Activated B cell treated with CpG ODN at 0.5 μM for 24 hours (primary cell): ENCODE measurements around the gene TFAP2A. TPM values are rescaled to one million over a fixed set of nuclear protein-coding genes. Genes with fewer than 3 reads are reported as not detected.

Experiments
- ATAC-seq: fragments of 200-7000 bp; cut with Tn5 transposase; one replicate; pipeline ENCODE4 v1.10.0; 2021; ENCODE audit warnings: low read depth, mild to moderate bottlenecking, moderate library complexity
- CTCF ChIA-PET: fragments of 350-600 bp; sonication (Branson Sonifier 250); formaldehyde crosslinking; loops from one replicate; lab custom pipeline; 2021; ENCODE audit warnings: antibody characterized with exemption; lab: Charles Lee
- POLR2A ChIA-PET: fragments of 350-600 bp; sonication (Branson Sonifier 250); formaldehyde crosslinking; loops from one replicate; lab custom pipeline; 2021; ENCODE audit warnings: antibody characterized with exemption; lab: Charles Lee
- DNase-seq: peaks from one replicate; pipeline ENCODE4 v3.0.0; 2022
- H3K27ac Mint-ChIP-seq: one replicate; pipeline ENCODE4 v1.8.0; 2020; ENCODE audit warnings: mixed read lengths
- H3K27me3 Mint-ChIP-seq: one replicate; pipeline ENCODE4 v1.8.0; 2021; ENCODE audit warnings: mixed read lengths
- H3K36me3 Mint-ChIP-seq: one replicate; pipeline ENCODE4 v1.8.0; 2021; ENCODE audit warnings: low read depth, mixed read lengths
- H3K4me1 Mint-ChIP-seq: one replicate; pipeline ENCODE4 v1.8.0; 2021; ENCODE audit warnings: mixed read lengths
- H3K4me3 Mint-ChIP-seq: one replicate; pipeline ENCODE4 v1.8.0; 2020; ENCODE audit warnings: mild to moderate bottlenecking, mixed read lengths
- H3K9me3 Mint-ChIP-seq: one replicate; pipeline ENCODE4 v1.8.0; 2020; ENCODE audit warnings: mixed read lengths
- intact Hi-C: fragments of 100-400 bp; cut with micrococcal nuclease; formaldehyde crosslinking; loops from one replicate; pipeline ENCODE4 v1.15.1; 2024
- total RNA-seq: library from RNA; stranded (reverse); gene quantifications from 2 replicates; pipeline ENCODE4 v1.2.3, GENCODE V29; 2022
- TF ChIP-seq, protein P1 (sequence below): fragments of 200-600 bp; IDR thresholded peaks from one replicate; pipeline ENCODE4 v1.8.0; 2022; ENCODE audit warnings: antibody characterized with exemption, mild to moderate bottlenecking

TFAP2A gene
- total RNA-seq, 1 donor from 2014 or later: not detected

- no peaks in the 10 kb centered on the region for H3K36me3 Mint-ChIP-seq
- H3K9me3 Mint-ChIP-seq: no peaks in the 10 kb centered on the region
- intact Hi-C loops: no loop called here
- H3K4me1 Mint-ChIP-seq: peaks cover 4% of the 10 kb centered on the region
- DNase-seq (no peak), ATAC-seq (no peak)
- TF ChIP-seq, protein P1, sequence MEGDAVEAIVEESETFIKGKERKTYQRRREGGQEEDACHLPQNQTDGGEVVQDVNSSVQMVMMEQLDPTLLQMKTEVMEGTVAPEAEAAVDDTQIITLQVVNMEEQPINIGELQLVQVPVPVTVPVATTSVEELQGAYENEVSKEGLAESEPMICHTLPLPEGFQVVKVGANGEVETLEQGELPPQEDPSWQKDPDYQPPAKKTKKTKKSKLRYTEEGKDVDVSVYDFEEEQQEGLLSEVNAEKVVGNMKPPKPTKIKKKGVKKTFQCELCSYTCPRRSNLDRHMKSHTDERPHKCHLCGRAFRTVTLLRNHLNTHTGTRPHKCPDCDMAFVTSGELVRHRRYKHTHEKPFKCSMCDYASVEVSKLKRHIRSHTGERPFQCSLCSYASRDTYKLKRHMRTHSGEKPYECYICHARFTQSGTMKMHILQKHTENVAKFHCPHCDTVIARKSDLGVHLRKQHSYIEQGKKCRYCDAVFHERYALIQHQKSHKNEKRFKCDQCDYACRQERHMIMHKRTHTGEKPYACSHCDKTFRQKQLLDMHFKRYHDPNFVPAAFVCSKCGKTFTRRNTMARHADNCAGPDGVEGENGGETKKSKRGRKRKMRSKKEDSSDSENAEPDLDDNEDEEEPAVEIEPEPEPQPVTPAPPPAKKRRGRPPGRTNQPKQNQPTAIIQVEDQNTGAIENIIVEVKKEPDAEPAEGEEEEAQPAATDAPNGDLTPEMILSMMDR: no peak
- H3K27me3 Mint-ChIP-seq: peaks cover 5% of the 10 kb centered on the region
- ChIA-PET POLR2A (no interaction called here), CTCF (no interaction called here)
- H3K27ac Mint-ChIP-seq: no peak overlapping the region
- no peak overlapping the region for H3K4me3 Mint-ChIP-seq
Observed at GRCh38 chr6:10351791-10352190, 63.1 kb downstream of the TFAP2A start.

DNA sequence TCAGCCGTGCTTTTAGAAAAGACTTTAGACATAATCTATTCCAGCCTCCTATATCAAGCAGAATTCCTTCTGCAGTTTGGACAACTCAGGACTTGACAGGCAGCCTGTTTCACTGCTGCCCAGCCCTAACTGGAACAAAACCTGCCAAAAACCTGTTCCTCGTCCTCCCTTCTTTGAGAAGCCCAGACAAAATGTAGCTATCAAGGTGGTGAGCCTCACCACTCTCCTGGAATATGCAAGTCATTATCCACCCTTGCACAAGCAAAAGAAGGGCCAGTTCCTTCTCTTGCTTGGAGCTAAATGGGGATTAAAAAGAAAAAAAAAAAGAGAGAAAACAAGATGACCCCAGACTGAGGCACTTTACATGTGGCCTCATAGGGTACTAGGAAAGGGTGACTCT, 64.2 kb downstream of the TFAP2A start:
- no peak overlapping the region for H3K4me3 Mint-ChIP-seq
- peaks cover 6% of the 10 kb centered on the region for H3K27me3 Mint-ChIP-seq
- no peaks in the 10 kb centered on the region for H3K9me3 Mint-ChIP-seq
- TF ChIP-seq, protein P1: no peak
- ATAC-seq: no peak
- H3K4me1 Mint-ChIP-seq: peaks cover 4% of the 10 kb centered on the region
- ChIA-PET CTCF (no interaction called here), POLR2A (no interaction called here)
- H3K27ac Mint-ChIP-seq: no peak overlapping the region
- no peak for DNase-seq
- intact Hi-C loops: no loop called here
- no peaks in the 10 kb centered on the region for H3K36me3 Mint-ChIP-seq

DNA sequence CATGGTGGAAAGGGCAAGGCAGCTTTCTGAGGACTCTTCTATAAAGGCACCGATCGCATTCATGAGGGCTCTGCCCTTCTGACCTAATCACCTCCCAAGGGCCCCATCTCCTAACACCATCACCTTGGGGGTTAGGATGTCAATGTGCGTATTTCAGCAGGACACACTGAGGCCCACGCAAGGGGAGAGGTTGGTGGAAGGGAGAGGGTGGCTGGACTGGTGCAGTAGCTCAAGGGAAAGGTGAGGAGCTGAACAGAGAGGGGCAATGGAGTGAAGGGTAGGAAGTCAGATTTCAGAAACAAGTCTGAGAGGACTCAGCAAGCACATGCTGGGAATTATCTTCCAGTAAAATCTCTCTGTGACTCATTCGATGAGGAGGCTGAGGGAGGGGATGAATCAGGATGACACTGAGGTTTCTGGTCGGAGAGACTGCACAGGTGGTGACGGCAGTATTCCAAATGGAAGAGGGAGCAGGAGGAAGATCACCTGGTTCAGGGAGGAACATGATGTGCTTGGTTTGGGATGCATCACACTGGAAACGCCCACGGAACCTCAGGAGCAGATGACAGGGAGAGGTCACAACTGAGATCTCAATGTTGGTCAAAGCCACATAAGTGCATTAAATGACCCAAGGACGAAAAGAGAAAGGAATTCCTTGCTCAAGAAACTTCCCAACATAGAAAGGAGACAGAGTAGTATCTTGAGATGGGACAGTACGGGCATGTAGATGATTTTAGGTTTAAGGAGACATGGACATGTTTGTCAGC, 67.1 kb downstream of the TFAP2A start:
- intact Hi-C loops: no loop called here
- ATAC-seq (no peak), DNase-seq (no peak)
- CTCF ChIA-PET: no interaction called here
- Mint-ChIP-seq H3K9me3 (no peaks in the 10 kb centered on the region), H3K4me1 (no peaks in the 10 kb centered on the region), H3K36me3 (no peaks in the 10 kb centered on the region), H3K27ac (no peak overlapping the region), H3K4me3 (no peak overlapping the region), H3K27me3 (peaks cover 2% of the 10 kb centered on the region)
- TF ChIP-seq, protein P1: no peak
- POLR2A ChIA-PET: no interaction called here

Other genes with a start within 250 kb of the TFAP2A start
- gene GCNT2, start 106.3 kb upstream of the TFAP2A start, total RNA-seq: 23.2 and 25.9 TPM in 2 replicates